Measurements from ENCODE around the gene CDH22. TPM values are rescaled to one million over a fixed set of nuclear protein-coding genes. Genes with fewer than 3 reads are reported as not detected.

CDH22 gene
- total and polyA plus RNA-seq, 2 experiments from 2014 or later = 0.08 to 0.10 TPM

- TF ChIP-seq, protein P1, sequence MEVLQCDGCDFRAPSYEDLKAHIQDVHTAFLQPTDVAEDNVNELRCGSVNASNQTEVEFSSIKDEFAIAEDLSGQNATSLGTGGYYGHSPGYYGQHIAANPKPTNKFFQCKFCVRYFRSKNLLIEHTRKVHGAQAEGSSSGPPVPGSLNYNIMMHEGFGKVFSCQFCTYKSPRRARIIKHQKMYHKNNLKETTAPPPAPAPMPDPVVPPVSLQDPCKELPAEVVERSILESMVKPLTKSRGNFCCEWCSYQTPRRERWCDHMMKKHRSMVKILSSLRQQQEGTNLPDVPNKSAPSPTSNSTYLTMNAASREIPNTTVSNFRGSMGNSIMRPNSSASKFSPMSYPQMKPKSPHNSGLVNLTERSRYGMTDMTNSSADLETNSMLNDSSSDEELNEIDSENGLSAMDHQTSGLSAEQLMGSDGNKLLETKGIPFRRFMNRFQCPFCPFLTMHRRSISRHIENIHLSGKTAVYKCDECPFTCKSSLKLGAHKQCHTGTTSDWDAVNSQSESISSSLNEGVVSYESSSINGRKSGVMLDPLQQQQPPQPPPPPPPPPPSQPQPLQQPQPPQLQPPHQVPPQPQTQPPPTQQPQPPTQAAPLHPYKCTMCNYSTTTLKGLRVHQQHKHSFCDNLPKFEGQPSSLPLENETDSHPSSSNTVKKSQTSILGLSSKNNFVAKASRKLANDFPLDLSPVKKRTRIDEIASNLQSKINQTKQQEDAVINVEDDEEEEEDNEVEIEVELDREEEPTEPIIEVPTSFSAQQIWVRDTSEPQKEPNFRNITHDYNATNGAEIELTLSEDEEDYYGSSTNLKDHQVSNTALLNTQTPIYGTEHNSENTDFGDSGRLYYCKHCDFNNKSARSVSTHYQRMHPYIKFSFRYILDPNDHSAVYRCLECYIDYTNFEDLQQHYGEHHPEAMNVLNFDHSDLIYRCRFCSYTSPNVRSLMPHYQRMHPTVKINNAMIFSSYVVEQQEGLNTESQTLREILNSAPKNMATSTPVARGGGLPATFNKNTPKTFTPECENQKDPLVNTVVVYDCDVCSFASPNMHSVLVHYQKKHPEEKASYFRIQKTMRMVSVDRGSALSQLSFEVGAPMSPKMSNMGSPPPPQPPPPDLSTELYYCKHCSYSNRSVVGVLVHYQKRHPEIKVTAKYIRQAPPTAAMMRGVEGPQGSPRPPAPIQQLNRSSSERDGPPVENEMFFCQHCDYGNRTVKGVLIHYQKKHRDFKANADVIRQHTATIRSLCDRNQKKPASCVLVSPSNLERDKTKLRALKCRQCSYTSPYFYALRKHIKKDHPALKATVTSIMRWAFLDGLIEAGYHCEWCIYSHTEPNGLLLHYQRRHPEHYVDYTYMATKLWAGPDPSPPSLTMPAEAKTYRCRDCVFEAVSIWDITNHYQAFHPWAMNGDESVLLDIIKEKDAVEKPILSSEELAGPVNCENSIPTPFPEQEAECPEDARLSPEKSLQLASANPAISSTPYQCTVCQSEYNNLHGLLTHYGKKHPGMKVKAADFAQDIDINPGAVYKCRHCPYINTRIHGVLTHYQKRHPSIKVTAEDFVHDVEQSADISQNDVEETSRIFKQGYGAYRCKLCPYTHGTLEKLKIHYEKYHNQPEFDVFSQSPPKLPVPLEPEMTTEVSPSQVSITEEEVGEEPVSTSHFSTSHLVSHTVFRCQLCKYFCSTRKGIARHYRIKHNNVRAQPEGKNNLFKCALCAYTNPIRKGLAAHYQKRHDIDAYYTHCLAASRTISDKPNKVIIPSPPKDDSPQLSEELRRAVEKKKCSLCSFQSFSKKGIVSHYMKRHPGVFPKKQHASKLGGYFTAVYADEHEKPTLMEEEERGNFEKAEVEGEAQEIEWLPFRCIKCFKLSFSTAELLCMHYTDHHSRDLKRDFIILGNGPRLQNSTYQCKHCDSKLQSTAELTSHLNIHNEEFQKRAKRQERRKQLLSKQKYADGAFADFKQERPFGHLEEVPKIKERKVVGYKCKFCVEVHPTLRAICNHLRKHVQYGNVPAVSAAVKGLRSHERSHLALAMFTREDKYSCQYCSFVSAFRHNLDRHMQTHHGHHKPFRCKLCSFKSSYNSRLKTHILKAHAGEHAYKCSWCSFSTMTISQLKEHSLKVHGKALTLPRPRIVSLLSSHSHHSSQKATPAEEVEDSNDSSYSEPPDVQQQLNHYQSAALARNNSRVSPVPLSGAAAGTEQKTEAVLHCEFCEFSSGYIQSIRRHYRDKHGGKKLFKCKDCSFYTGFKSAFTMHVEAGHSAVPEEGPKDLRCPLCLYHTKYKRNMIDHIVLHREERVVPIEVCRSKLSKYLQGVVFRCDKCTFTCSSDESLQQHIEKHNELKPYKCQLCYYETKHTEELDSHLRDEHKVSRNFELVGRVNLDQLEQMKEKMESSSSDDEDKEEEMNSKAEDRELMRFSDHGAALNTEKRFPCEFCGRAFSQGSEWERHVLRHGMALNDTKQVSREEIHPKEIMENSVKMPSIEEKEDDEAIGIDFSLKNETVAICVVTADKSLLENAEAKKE (CRISPR knock-in tag; IDR thresholded peaks at IDR 0.05) = no peak
These were observed 91.4 kb downstream of the CDH22 start (continued) for GRCh38 chr20:46216770-46217464.

DNA sequence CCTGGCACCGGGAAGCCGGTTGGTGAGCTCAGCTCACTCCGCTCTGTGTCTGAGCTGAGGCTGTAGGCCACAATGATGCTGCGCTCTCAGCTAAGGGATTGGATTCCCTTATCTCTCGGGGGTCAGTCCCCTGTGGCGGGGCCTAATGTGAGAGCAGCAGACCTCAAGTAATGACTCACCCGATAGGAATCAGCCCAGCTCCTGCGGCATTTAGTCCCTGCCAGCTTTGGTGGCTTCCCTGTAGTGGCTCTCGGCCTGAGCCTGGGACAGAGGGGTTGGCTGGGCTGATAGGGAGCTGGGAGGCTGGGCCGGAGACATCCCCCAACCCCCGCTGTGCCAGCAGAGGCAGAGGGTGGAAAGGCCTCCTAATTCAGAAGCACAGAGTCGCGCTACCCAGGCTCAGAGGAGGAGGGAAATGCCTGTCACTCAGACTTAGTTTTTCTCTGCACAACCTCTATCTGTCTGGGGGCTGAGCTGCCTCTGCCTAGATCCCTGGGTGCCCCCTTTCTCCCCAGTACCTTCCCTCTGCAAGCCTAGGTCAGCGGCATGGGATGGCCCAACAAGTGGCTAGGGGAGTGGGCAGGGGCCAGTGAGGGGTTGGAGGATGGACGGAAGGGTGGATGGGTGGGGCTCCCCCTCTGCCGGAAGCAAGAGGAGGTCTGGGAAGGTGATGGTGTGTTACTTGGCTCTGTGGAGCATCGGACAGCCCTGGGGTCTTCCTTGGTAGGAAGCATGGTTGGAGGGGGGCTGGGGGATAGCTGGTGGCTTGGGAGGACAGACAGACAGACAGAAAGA lies 92.2 kb downstream of the CDH22 start:
- Histone ChIP-seq H3F3A (replicated peaks; ENCODE audit: low read depth) (no peaks in the 10 kb centered on the region), H3K27ac (ENCODE audit: low read depth) (no peak overlapping the region), H3K4me2 (peak overlapping the region; percentile 68), H3K36me3 (ENCODE audit: insufficient read depth) (no peaks in the 10 kb centered on the region), H3K79me2 (replicated peaks; ENCODE audit: insufficient read depth) (no peaks in the 10 kb centered on the region), H4K20me1 (replicated peaks; ENCODE audit: insufficient read depth) (no peaks in the 10 kb centered on the region), H3K4me1 (ENCODE audit: insufficient read depth) (peaks cover 20% of the 10 kb centered on the region), H3K9me2 (ENCODE audit: insufficient read depth) (no peaks in the 10 kb centered on the region), H3K4me3 (0 out of 2 replicates have a peak overlapping the region, but pooled peaks have one; percentile 32), H3K27me3 (ENCODE audit: insufficient read depth) (no peaks in the 10 kb centered on the region), H2AFZ (peak overlapping the region; percentile 52; the same call in 1 of the 2 replicates)
- H3K9me3 Mint-ChIP-seq = no peaks in the 10 kb centered on the region
- DNase-seq (ENCODE audit: low spot score) (peak; percentile 80), ATAC-seq (peak; percentile 87)
- no peaks in the 10 kb centered on the region for H3K36me3 Mint-ChIP-seq (ENCODE audit: low read depth)
- H3K4me3 Mint-ChIP-seq = no peak overlapping the region
- H3K27me3 Mint-ChIP-seq (ENCODE audit: insufficient read depth, low read depth, poor library complexity) = peaks cover 8% of the 10 kb centered on the region
- H3K4me1 Mint-ChIP-seq = peaks cover 24% of the 10 kb centered on the region
- H3K27ac Mint-ChIP-seq = no peak overlapping the region
- TF ChIP-seq ZNF331 (CRISPR knock-in tag; IDR thresholded peaks at IDR 0.05; ENCODE audit: low read depth) (no peak), ZNF114 (CRISPR knock-in tag; IDR thresholded peaks at IDR 0.05) (no peak), EZH2 (IDR thresholded peaks at IDR 0.05; ENCODE audit: low read depth, unreplicated experiment) (no peak)
- TF ChIP-seq, protein P2, sequence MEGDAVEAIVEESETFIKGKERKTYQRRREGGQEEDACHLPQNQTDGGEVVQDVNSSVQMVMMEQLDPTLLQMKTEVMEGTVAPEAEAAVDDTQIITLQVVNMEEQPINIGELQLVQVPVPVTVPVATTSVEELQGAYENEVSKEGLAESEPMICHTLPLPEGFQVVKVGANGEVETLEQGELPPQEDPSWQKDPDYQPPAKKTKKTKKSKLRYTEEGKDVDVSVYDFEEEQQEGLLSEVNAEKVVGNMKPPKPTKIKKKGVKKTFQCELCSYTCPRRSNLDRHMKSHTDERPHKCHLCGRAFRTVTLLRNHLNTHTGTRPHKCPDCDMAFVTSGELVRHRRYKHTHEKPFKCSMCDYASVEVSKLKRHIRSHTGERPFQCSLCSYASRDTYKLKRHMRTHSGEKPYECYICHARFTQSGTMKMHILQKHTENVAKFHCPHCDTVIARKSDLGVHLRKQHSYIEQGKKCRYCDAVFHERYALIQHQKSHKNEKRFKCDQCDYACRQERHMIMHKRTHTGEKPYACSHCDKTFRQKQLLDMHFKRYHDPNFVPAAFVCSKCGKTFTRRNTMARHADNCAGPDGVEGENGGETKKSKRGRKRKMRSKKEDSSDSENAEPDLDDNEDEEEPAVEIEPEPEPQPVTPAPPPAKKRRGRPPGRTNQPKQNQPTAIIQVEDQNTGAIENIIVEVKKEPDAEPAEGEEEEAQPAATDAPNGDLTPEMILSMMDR (conservative IDR thresholded peaks at IDR 0.05; ENCODE audit: low read depth in 2 of 2) = no peak

Measured in GM23338 (cell line).